GM11168 (cell line): Measurements from ENCODE around the gene STXBP4.

ENCODE experiments used
- in situ Hi-C: fragments of 300-500 bp; cut with MboI; formaldehyde crosslinking; loops from one replicate; pipeline ENCODE4 v1.12.0; 2022; ENCODE audit warnings: low sequenced_read_pairs; ENCODE audit not compliant: unreplicated experiment

STXBP4 gene

GRCh38 chr17:54969658-54970572, 1.4 kb downstream of the STXBP4 start:
- in situ Hi-C loops = no loop called here

GRCh38 chr17:54971147-54971546, 2.6 kb downstream of the STXBP4 start:
- in situ Hi-C loops = no loop called here

GRCh38 chr17:54971901-54972300, 3.3 kb downstream of the STXBP4 start:
- in situ Hi-C loops = no loop called here

- in situ Hi-C loops = no loop called here
Observed at GRCh38 chr17:54972406-54973138, 4.0 kb downstream of the STXBP4 start.

GRCh38 chr17:54974759-54975158, 6.2 kb downstream of the STXBP4 start:
- in situ Hi-C loops = no loop called here

GRCh38 chr17:54976316-54976715, 7.8 kb downstream of the STXBP4 start:
- in situ Hi-C loops = no loop called here

GRCh38 chr17:54977744-54978143, 9.2 kb downstream of the STXBP4 start:
- in situ Hi-C loops = no loop called here

- in situ Hi-C loops = no loop called here
Observed at GRCh38 chr17:54979657-54980056, 11.1 kb downstream of the STXBP4 start.

- in situ Hi-C loops = no loop called here
Observed at GRCh38 chr17:54980375-54980774, 11.8 kb downstream of the STXBP4 start.

GRCh38 chr17:54982399-54982798, 13.8 kb downstream of the STXBP4 start:
- in situ Hi-C loops = no loop called here

GRCh38 chr17:54983260-54983659, 14.7 kb downstream of the STXBP4 start:
- in situ Hi-C loops = no loop called here

GRCh38 chr17:54985476-54985875, 16.9 kb downstream of the STXBP4 start:
- in situ Hi-C loops = no loop called here

- in situ Hi-C loops = no loop called here
Observed at GRCh38 chr17:54990118-54990517, 21.6 kb downstream of the STXBP4 start.

- in situ Hi-C loops = no loop called here
Observed at GRCh38 chr17:54991567-54991966, 23.0 kb downstream of the STXBP4 start.

GRCh38 chr17:54992797-54993639, 24.5 kb downstream of the STXBP4 start:
- in situ Hi-C loops = no loop called here

GRCh38 chr17:54996441-54996840, 27.9 kb downstream of the STXBP4 start:
- in situ Hi-C loops = no loop called here

- in situ Hi-C loops = no loop called here
Observed at GRCh38 chr17:55002458-55002857, 33.9 kb downstream of the STXBP4 start.

- in situ Hi-C loops = no loop called here
Observed at GRCh38 chr17:55004484-55004883, 35.9 kb downstream of the STXBP4 start.

GRCh38 chr17:55005520-55005919, 37.0 kb downstream of the STXBP4 start:
- in situ Hi-C loops = loop anchor here (5.0 kb wide), 1 partner anchor 287 kb away; no protein-coding TSS in a partner anchor

- in situ Hi-C loops = no loop called here
Observed at GRCh38 chr17:55023626-55024025, 55.1 kb downstream of the STXBP4 start.
